Ascending aorta (tissue), 2 donors: ENCODE results near the gene NAP1L4. TPM values are rescaled to one million over a fixed set of nuclear protein-coding genes. Genes with fewer than 3 reads are reported as not detected.

ENCODE experiments used
- DNase-seq, 2 donors: peaks; one replicate each; pipeline ENCODE4 v3.0.0-alpha.2; 2019; ENCODE audit warnings: low spot score in 2 of 2
- H3K27ac ChIP-seq, 2 donors: fragments of 200-600 bp; sonication (generic); one replicate each; pipeline ENCODE4 v1.5.1; 2016 to 2017; ENCODE audit warnings: mild to moderate bottlenecking in 1 of 2
- H3K27me3 ChIP-seq: fragments of 200-600 bp; sonication (generic); one replicate; pipeline ENCODE4 v1.5.1; 2017
- H3K36me3 ChIP-seq, 2 donors: fragments of 200-600 bp; sonication (generic); one replicate each; pipeline ENCODE4 v1.5.1; 2016
- H3K4me1 ChIP-seq, 2 donors: fragments of 200-600 bp; sonication (generic); one replicate each; pipeline ENCODE4 v1.5.1; 2016 to 2017; ENCODE audit warnings: mild to moderate bottlenecking in 1 of 2
- H3K4me3 ChIP-seq, 2 donors: fragments of 200-600 bp; sonication (generic); one replicate each; pipeline ENCODE4 v1.5.1; 2016 to 2017; ENCODE audit warnings: mild to moderate bottlenecking in 1 of 2
- H3K9me3 ChIP-seq, 2 donors: fragments of 200-600 bp; sonication (generic); one replicate each; pipeline ENCODE4 v1.5.1; 2016
- CTCF ChIP-seq, 3 experiments: fragments of 200-600 bp in 2 of 3; fragments of 450-650 bp in 1 of 3; sonication (generic) in 2 of 3; IDR thresholded peaks; one replicate each; pipeline ENCODE4 v1.5.1; 2016 to 2019; ENCODE audit warnings: antibody characterized with exemption in 3 of 3, mild to moderate bottlenecking in 1 of 3, moderate library complexity in 1 of 3
- intact Hi-C: fragments of 100-400 bp; cut with DNase I; formaldehyde crosslinking; loops from one replicate; pipeline ENCODE4 v1.15.1; 2023
- total RNA-seq: library from RNA; depleted of rRNA; stranded (reverse); fragments of >200 nt; gene quantifications from one replicate; pipeline ENCODE4 v1.1.0, GENCODE V29; 2016

Gene NAP1L4
- total RNA-seq: 54.5 TPM

GRCh38 chr11:2992234-2992996 lies at the start of gene NAP1L4:
TSS of gene NAP1L4 (minus strand) at chr11:2992329. CDS start at chr11:2979220, 13,109 bp downstream.
- intact Hi-C loops: loop anchor here (2.0 to 5.0 kb wide), 5 partner anchors 50 to 170 kb away; partner anchors contain the start of gene CARS1
- TF ChIP-seq CTCF (IDR thresholded peaks at IDR 0.05): no peak
- DNase-seq: peak; percentile 85 to 97
- no peaks in the 10 kb centered on the region for H3K9me3 ChIP-seq
- peak within 1 kb of the TSS; percentile 71 to 90 for H3K27ac ChIP-seq
- H3K4me1 ChIP-seq: peaks cover 6 to 27% of the 10 kb centered on the region in 2 donors
- peaks cover 0 to 3% of the 10 kb centered on the region in 2 donors for H3K36me3 ChIP-seq
- H3K27me3 ChIP-seq: no peaks in the 10 kb centered on the region
- peak within 1 kb of the TSS; percentile 74 to 80 for H3K4me3 ChIP-seq

GRCh38 chr11:3040881-3041280 lies 48.8 kb upstream of the NAP1L4 start:
- no peak for DNase-seq
- no peaks in the 10 kb centered on the region for H3K27me3 ChIP-seq
- H3K36me3 ChIP-seq: peaks cover 46 to 69% of the 10 kb centered on the region in 2 donors
- H3K4me3 ChIP-seq: no peak overlapping the region
- intact Hi-C loops: loop anchor here (5.0 kb wide), 2 partner anchors 49 to 121 kb away; partner anchors contain the start of gene NAP1L4
- TF ChIP-seq CTCF (IDR thresholded peaks at IDR 0.05): no peak
- H3K9me3 ChIP-seq: no peaks in the 10 kb centered on the region
- H3K27ac ChIP-seq: no peak overlapping the region
- H3K4me1 ChIP-seq: peaks cover 4 to 20% of the 10 kb centered on the region in 2 donors

DNA sequence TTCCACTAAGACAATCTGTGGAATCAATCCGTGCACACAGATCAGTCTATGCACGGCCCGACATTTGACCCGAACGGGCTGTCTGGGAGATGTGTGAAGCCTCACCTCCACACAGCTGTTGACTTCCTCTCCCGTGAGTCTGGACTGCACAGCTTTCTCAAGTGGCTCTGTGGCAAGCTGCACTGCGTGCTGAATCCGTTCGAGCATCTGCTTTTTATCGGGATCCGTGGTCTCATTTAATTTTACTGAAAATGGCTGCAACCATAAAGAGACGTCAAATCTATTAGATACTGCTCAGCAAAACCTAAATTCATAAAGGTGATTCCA lies 45.8 kb upstream of the NAP1L4 start:
- H3K9me3 ChIP-seq: no peaks in the 10 kb centered on the region
- peaks cover 0 to 6% of the 10 kb centered on the region in 2 donors for H3K4me1 ChIP-seq
- no peaks in the 10 kb centered on the region for H3K27me3 ChIP-seq
- intact Hi-C loops: loop anchor here (1.0 to 5.0 kb wide), 3 partner anchors 54 to 179 kb away; partner anchors contain the start of gene MRGPRG
- peaks cover 53 to 76% of the 10 kb centered on the region in 2 donors for H3K36me3 ChIP-seq
- no peak for DNase-seq
- no peak overlapping the region for H3K27ac ChIP-seq
- TF ChIP-seq CTCF (IDR thresholded peaks at IDR 0.05): no peak
- H3K4me3 ChIP-seq: no peak overlapping the region

DNA sequence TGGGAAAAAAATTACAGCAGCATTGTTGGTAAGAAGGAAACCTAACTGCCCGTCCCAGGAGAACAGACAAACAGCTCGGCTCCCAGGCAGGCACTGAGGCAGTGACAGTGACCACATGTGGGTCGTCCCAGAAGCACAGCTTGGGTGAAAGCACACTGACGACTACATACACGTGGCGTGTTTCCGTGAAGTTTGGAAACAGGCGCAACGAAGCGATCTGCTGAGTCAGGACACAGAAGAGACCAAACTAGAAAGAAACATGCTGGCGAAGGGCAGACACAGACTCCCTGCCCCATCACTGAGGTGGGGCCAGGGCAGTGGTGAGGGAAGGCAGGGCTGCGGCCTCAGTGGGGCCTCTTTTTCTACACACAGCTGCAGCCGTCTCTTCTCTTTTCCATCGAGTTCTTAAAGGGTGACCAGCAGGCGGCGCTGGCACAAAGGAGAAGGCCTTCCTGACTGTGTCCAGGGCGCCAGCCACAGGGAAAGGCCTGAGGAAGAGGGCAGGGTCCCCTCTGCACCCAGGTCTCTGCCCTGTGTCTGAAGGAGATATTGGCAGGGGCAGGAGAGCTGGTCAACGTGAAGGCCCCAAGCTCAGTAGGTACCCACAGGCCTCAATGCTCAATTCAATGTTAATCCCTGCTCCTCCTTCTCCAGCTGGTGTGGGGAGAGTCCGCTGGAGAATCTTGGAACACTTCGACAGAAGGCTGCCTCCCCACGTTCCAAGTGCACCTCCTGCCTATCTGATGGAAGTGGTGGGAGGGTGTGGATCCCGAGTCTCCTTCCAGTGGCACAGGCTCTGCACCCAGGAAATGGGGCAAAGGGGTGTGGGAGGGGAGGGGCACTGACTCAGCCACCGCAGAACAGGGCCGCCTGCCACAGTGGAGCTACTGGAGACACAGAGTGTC lies 45.2 kb upstream of the NAP1L4 start:
- Histone ChIP-seq H3K27me3 (no peaks in the 10 kb centered on the region), H3K4me3 (no peak overlapping the region), H3K36me3 (peaks cover 59 to 82% of the 10 kb centered on the region in 2 donors), H3K27ac (no peak overlapping the region), H3K9me3 (no peaks in the 10 kb centered on the region), H3K4me1 (no peaks in the 10 kb centered on the region)
- intact Hi-C loops: loop anchor here (1.0 to 5.0 kb wide), 3 partner anchors 55 to 180 kb away; partner anchors contain the start of gene MRGPRG
- peak; percentile 42 to 88 for DNase-seq
- peak; percentile 60 to 86 (median 83) for TF ChIP-seq CTCF (IDR thresholded peaks at IDR 0.05)

- no peak for DNase-seq
- intact Hi-C loops: loop anchor here (2.0 to 5.0 kb wide), 2 partner anchors 70 to 181 kb away; partner anchors contain the start of gene MRGPRG
- Histone ChIP-seq H3K9me3 (no peaks in the 10 kb centered on the region), H3K4me1 (no peaks in the 10 kb centered on the region), H3K27ac (no peak overlapping the region), H3K36me3 (peaks cover 61 to 82% of the 10 kb centered on the region in 2 donors), H3K27me3 (no peaks in the 10 kb centered on the region), H3K4me3 (no peak overlapping the region)
- no peak for TF ChIP-seq CTCF (IDR thresholded peaks at IDR 0.05)
Measured at GRCh38 chr11:3036419-3036818, 44.3 kb upstream of the NAP1L4 start.
